Prostate gland (tissue), 2 donors: ENCODE measurements around the gene REG3G.

Experiments
- POLR2A ChIP-seq: fragments of 450-650 bp; IDR thresholded peaks from one replicate; pipeline ENCODE4 v1.6.1; 2016; ENCODE audit warnings: antibody characterized with exemption, mild to moderate bottlenecking
- TF ChIP-seq, protein P1 (sequence below), 4 experiments: fragments of 200-600 bp in 2 of 4; fragments of 450-650 bp in 2 of 4; sonication (generic) in 2 of 4; IDR thresholded peaks; 1 replicate in 3 of 4; 2 replicates in 1 of 4; pipeline ENCODE4 v1.5.1; 2016 to 2019; ENCODE audit warnings: antibody characterized with exemption in 4 of 4, mild to moderate bottlenecking in 2 of 4, moderate library complexity in 2 of 4

DNA sequence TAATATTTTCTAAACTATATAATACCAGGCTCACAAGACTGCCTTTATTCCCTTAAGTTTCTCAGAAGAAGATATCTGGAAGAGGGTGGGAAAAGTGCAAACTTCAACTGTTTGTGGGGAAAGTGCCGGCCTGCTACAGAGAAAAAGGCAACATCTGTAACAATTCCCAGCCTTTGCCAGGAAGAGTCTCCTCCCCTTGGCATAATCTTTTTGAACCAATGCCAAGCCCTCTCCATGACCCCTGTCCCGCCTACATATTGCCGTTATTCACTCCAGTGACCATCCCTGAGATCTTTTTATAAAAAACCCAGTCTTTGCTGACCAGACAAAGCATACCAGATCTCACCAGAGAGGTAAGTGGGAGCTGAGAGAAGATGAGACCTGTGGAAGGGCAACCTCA lies at the start of gene REG3G:
- TF ChIP-seq, protein P1, sequence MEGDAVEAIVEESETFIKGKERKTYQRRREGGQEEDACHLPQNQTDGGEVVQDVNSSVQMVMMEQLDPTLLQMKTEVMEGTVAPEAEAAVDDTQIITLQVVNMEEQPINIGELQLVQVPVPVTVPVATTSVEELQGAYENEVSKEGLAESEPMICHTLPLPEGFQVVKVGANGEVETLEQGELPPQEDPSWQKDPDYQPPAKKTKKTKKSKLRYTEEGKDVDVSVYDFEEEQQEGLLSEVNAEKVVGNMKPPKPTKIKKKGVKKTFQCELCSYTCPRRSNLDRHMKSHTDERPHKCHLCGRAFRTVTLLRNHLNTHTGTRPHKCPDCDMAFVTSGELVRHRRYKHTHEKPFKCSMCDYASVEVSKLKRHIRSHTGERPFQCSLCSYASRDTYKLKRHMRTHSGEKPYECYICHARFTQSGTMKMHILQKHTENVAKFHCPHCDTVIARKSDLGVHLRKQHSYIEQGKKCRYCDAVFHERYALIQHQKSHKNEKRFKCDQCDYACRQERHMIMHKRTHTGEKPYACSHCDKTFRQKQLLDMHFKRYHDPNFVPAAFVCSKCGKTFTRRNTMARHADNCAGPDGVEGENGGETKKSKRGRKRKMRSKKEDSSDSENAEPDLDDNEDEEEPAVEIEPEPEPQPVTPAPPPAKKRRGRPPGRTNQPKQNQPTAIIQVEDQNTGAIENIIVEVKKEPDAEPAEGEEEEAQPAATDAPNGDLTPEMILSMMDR (IDR thresholded peaks at IDR 0.05) = no peak
- TF ChIP-seq POLR2A = no peak
